ENCODE data around the gene AP5Z1.
"Not testable (repeated sequence)": the region's sequence is repeated elsewhere in the genome, so short reads cannot be mapped to it uniquely, and the experiment has no call there.

Gene AP5Z1

GRCh38 chr7:4802577-4802976 is 27.2 kb downstream of the AP5Z1 start:
- DNase-seq (ENCODE audit: low read depth in 3 of 3): not testable (repeated sequence)

GRCh38 chr7:4803397-4804241 is 28.2 kb downstream of the AP5Z1 start:
- DNase-seq (ENCODE audit: low read depth in 3 of 3): no peak

- DNase-seq (ENCODE audit: low read depth in 3 of 3): no peak
Measured at GRCh38 chr7:4805110-4805983, 29.9 kb downstream of the AP5Z1 start.

DNA sequence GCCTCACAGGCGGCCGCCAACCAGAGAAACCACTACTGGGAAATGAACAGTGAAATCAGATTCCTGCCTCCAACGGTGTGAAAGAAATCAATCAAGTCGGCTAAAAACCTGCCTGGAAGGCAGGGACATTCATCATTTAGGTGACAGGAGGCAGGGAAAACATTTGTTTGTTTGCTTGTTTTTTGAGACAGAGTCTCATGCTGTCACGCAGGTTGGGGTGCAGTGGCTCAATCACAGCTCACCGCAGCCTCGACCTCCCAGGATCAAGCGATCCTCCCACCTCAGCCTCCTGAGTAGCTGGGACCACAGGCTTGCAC is 30.5 kb downstream of the AP5Z1 start:
- DNase-seq (ENCODE audit: low read depth in 3 of 3): no peak

DNA sequence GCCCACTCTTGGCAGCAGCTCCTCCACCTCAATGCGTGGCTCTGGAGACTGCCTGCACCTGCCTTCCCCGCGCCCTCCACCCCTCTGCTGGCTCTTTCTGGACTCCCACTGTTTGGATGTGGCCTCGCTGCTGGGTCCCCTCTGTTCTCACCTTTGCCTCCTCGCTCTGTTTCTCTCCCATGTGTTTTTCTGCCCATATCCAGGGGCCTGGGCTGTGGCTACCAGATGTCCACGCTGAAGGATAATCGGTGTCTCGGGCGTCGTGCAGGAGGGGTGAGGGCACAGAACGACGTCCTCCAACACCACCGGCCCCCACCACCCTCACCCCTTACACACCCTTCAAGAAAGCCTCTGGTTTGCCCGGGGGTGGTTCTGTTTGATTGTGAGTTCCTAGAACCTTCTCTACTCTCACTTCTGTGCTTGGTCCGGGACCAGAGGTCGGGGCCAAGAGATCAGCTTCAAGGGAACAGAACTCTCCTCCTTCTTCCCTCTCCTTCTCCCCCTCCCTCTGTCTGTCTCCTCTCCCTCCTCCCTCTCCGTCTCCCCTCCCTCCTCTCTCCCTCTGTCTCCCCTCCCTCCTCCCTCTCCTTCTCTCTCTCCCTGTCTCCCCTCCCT is 31.7 kb downstream of the AP5Z1 start:
- no peak for DNase-seq (ENCODE audit: low read depth in 3 of 3)

DNA sequence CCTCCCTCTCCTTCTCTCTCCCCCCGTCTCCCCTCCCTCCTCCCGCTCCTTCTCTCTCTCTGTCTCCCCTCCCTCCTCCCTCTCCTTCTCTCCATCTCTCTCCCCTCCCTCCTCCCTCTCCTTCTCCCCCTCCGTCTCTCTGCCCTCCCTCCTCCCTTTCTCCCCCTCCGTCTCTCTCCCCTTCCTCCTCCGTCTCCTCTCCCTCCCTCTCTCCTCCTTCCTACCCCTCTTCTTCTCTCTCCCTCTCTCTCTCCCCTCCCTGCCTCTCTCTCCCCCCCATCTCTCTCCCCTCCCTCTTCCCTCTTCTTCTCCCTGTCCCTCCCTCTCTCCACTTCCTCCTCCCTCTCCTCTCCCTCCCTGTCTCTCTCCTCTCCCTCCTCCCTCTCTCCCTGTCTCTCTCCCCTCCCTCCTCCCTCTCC is 32.2 kb downstream of the AP5Z1 start:
- DNase-seq (ENCODE audit: low read depth in 3 of 3): no peak

GRCh38 chr7:4808026-4808425 is 32.6 kb downstream of the AP5Z1 start:
- no peak for DNase-seq (ENCODE audit: low read depth in 3 of 3)

- no peak for DNase-seq (ENCODE audit: low read depth in 3 of 3)
Measured at GRCh38 chr7:4808565-4808964, 33.1 kb downstream of the AP5Z1 start.

- DNase-seq (ENCODE audit: low read depth in 3 of 3): no peak
Measured at GRCh38 chr7:4809091-4809591, 33.7 kb downstream of the AP5Z1 start.

- DNase-seq (ENCODE audit: low read depth in 3 of 3): no peak
Measured at GRCh38 chr7:4809666-4810065, 34.2 kb downstream of the AP5Z1 start.

DNA sequence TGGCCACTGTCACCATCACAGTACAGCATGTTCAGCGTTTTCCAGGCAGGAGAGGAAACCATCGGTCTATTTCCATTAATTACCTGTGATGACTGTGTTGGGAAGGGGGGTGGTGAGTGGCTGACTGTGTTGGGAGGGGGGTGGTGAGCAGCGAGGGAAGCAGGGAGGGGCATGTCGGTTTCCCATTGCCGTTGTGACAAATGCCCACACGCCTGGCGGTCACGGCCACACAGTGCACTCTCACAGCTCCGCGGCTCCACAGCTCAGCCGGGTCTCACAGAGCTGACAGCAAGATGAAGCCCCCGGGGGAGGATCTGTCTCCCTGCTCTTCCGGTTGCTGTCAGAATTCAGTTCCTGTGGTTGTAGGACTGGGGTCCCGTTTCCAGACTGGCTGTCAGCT is 39.0 kb downstream of the AP5Z1 start:
- DNase-seq (ENCODE audit: low read depth in 3 of 3): no peak

DNA sequence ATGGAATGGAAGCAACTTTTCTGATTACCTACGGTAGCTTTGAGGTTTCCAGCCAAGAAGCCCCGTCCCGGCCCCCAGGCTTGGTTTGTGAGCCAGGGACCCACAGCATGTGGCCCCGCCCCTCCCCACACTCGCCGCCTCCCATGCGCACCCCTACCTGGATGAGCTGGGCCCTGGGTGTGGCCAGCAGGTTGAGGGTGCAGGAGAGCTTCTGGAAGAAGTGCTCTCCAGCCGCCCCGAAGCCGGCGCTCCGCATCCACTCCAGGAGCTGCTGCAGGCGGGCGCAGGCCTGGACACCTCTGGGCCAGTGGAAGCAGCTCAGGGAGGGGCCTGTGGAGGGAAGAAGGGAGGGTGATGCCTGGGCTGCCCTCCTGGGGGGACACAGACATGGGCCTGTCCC is 39.7 kb downstream of the AP5Z1 start:
- no peak for DNase-seq (ENCODE audit: low read depth in 3 of 3)

GRCh38 chr7:4815609-4816418 is 40.4 kb downstream of the AP5Z1 start:
- no peak for DNase-seq (ENCODE audit: low read depth in 3 of 3)

- no peak for DNase-seq (ENCODE audit: low read depth in 3 of 3)
Measured at GRCh38 chr7:4816419-4817080, 41.1 kb downstream of the AP5Z1 start.

GRCh38 chr7:4817178-4817901 is 41.9 kb downstream of the AP5Z1 start:
- no peak for DNase-seq (ENCODE audit: low read depth in 3 of 3)

GRCh38 chr7:4818000-4818794 is 42.8 kb downstream of the AP5Z1 start:
- DNase-seq (ENCODE audit: low read depth in 3 of 3): no peak

- DNase-seq (ENCODE audit: low read depth in 3 of 3): no peak
Measured at GRCh38 chr7:4819560-4820404, 44.4 kb downstream of the AP5Z1 start.

DNA sequence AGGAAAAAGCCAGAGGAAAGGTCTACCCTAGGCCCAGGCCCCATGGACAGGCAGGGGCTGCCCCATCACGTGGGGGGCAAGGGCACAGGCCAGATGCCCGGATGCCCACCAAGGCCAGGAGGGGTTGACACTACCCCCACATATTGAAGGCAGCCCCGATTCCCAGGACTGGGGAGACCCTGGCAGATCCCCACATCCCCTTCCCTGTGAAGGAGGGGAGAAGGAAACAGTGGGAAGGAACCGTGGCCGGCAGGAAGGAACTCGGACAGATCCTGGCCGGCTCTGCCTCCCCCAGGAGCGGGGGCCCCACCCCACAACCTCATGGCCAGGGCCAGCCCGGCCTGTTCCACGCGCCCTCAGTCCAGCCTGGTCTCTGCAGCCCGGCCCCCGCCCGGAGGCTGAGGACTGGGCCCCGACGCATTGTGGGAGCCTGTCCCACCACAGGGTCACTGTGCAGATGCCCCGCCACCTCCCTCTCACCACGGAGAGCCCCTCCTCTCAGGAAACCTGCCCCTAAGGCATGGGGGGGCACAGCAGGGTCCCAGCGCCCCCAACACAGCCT is 45.1 kb downstream of the AP5Z1 start:
- DNase-seq (ENCODE audit: low read depth in 3 of 3): no peak
